Measurements from ENCODE around the gene IFNGR2. TPM values are rescaled to one million over a fixed set of nuclear protein-coding genes. Genes with fewer than 3 reads are reported as not detected.

IFNGR2 gene
- total and polyA plus RNA-seq, 7 experiments from 2014 or later: 9.1 to 80.5 (median 33.7) TPM

DNA sequence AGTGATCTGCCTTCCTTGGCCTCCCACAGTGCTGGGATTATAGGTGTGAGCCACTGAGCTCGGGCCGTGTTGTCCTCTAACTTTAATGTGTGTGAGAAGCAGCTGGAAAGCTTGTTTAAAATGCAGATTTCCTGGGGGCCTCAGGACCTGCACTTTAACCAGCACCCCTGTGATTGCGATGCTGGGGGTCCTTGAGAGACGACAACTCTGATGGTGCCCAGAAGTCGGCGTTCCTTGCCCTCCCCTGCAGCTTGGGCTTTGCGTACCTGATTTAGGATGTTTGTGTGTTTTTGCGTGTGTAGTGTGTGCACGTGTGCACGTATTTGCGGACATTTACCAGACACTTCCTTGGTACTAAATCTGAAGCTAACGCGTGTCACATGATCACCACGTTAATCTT, 10.9 kb downstream of the IFNGR2 start:
- intact Hi-C loops (cut with micrococcal nuclease): no loop called here
- ATAC-seq (no peak), DNase-seq (no peak)
- H3K27ac Mint-ChIP-seq: peak overlapping the region in 5 of 9 donors; percentile 53 to 86 (median 71)
- H3K27me3 ChIP-seq (ENCODE audit: control insufficient read depth in 2 of 2, insufficient read depth in 2 of 2, low read length in 2 of 2): no peaks in the 10 kb centered on the region
- no peaks in the 10 kb centered on the region for H3K9me3 ChIP-seq (ENCODE audit: control insufficient read depth in 2 of 3, low read length in 3 of 3)
- ChIA-PET CTCF (interaction anchor here (0.6 kb wide), 1 partner anchor 40 kb away, joined by 5 read pairs; no protein-coding TSS in a partner anchor), POLR2A (interaction anchor here (1.3 to 2.8 kb wide), 2 partner anchors 10 to 52 kb away, joined by 3 to 9 read pairs; partner anchors contain the start of gene IFNGR2)
- peaks cover 19 to 60% (median 50%) of the 10 kb centered on the region in 7 donors for H3K4me1 Mint-ChIP-seq
- no peaks in the 10 kb centered on the region for H3K9me3 Mint-ChIP-seq
- peaks cover 0 to 39% (median 5%) of the 10 kb centered on the region in 3 experiments for H3K36me3 ChIP-seq (ENCODE audit: control insufficient read depth in 2 of 3, insufficient read depth in 3 of 3, low read length in 3 of 3)
- peaks cover 0 to 14% of the 10 kb centered on the region in 2 donors for H3K4me1 ChIP-seq (ENCODE audit: control insufficient read depth in 2 of 2, insufficient read depth in 2 of 2, low read length in 2 of 2)
- peak overlapping the region in 2 of 10 donors; percentile 66 to 70 for H3K4me3 Mint-ChIP-seq
- no peak overlapping the region for H3K4me3 ChIP-seq (ENCODE audit: low read length)
- H3K27ac ChIP-seq (ENCODE audit: low read depth, low read length): no peak overlapping the region
- H3K27me3 Mint-ChIP-seq: peaks cover 0 to 14% (median 0%) of the 10 kb centered on the region in 5 donors
- peaks cover 3 to 25% (median 6%) of the 10 kb centered on the region in 5 donors for H3K36me3 Mint-ChIP-seq

DNA sequence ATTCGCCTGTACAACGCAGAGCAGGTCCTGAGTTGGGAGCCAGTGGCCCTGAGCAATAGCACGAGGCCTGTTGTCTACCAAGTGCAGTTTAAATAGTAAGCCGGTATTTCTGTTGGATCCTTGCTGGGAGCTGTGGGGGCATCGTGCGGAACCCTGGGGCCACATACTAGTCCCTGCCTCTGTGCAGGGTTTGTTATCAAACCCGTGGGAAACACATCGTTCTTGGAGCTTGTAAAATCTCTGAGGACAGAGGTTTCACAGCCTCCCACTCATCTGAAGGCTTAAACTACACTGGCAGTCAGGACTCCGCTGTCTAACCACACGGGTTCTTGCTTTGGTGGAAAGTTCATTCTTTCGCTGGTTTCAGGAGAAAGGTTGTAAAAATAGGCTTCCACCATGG, 11.7 kb downstream of the IFNGR2 start:
- no peaks in the 10 kb centered on the region for H3K9me3 Mint-ChIP-seq
- Histone ChIP-seq H3K27me3 (ENCODE audit: control insufficient read depth in 2 of 2, insufficient read depth in 2 of 2, low read length in 2 of 2) (no peaks in the 10 kb centered on the region), H3K4me1 (ENCODE audit: control insufficient read depth in 2 of 2, insufficient read depth in 2 of 2, low read length in 2 of 2) (peaks cover 0 to 14% of the 10 kb centered on the region in 2 donors), H3K9me3 (ENCODE audit: control insufficient read depth in 2 of 3, low read length in 3 of 3) (no peaks in the 10 kb centered on the region), H3K36me3 (ENCODE audit: control insufficient read depth in 2 of 3, insufficient read depth in 3 of 3, low read length in 3 of 3) (peaks cover 0 to 47% (median 5%) of the 10 kb centered on the region in 3 experiments), H3K4me3 (ENCODE audit: low read length) (no peak overlapping the region), H3K27ac (ENCODE audit: low read depth, low read length) (no peak overlapping the region)
- H3K27ac Mint-ChIP-seq: peak overlapping the region in 8 of 9 donors; percentile 51 to 83 (median 70)
- CTCF ChIA-PET: no interaction called here
- ATAC-seq (no peak), DNase-seq (no peak)
- intact Hi-C loops (cut with micrococcal nuclease): loop anchor here in 1 of 2 donors (5.0 kb wide), 1 partner anchor 33 kb away; no protein-coding TSS in a partner anchor
- H3K27me3 Mint-ChIP-seq: peaks cover 0 to 8% (median 0%) of the 10 kb centered on the region in 5 donors
- peaks cover 6 to 28% (median 9%) of the 10 kb centered on the region in 5 donors for H3K36me3 Mint-ChIP-seq
- peaks cover 19 to 54% (median 42%) of the 10 kb centered on the region in 7 donors for H3K4me1 Mint-ChIP-seq
- H3K4me3 Mint-ChIP-seq: peak overlapping the region in 3 of 10 donors; percentile 13 to 55 (median 33)
- POLR2A ChIA-PET: interaction anchor here (1.3 to 2.8 kb wide), 2 partner anchors 11 to 53 kb away, joined by 3 to 9 read pairs; partner anchors contain the start of gene IFNGR2

DNA sequence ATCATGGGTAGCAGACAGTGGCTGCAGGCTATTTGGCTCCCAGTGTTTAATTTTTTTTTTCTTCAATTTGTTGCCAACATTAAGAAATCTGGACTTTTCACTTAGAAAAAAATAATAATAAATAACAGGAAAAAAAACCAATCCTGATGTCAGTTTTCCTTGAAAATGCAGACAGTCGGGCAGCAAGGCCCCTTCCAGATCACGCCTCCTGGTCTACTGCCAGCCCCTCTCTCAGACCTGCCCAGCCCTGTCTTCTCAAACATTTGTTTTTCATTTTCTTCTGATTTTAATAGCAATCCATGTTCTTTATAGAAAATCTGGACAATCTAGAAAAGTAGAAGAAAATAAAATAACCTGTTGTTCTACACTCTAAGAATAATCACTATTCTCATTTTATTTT, 15.5 kb downstream of the IFNGR2 start:
- Mint-ChIP-seq H3K27me3 (peaks cover 0 to 5% (median 0%) of the 10 kb centered on the region in 5 donors), H3K27ac (peak overlapping the region in 5 of 9 donors; percentile 53 to 76 (median 67)), H3K36me3 (peaks cover 9 to 42% (median 16%) of the 10 kb centered on the region in 5 donors), H3K4me1 (peaks cover 2 to 23% (median 17%) of the 10 kb centered on the region in 7 donors), H3K9me3 (no peaks in the 10 kb centered on the region), H3K4me3 (no peak overlapping the region)
- ChIA-PET POLR2A (no interaction called here), CTCF (interaction anchor here (1.5 kb wide), 1 partner anchor 58 kb away, joined by 3 read pairs; no protein-coding TSS in a partner anchor)
- H3K4me1 ChIP-seq (ENCODE audit: control insufficient read depth in 2 of 2, insufficient read depth in 2 of 2, low read length in 2 of 2): peaks cover 0 to 4% of the 10 kb centered on the region in 2 donors
- no peak for DNase-seq
- no peak overlapping the region for H3K4me3 ChIP-seq (ENCODE audit: low read length)
- intact Hi-C loops (cut with micrococcal nuclease): loop anchor here in 1 of 2 donors (5.0 kb wide), 1 partner anchor 36 kb away; no protein-coding TSS in a partner anchor
- no peaks in the 10 kb centered on the region for H3K27me3 ChIP-seq (ENCODE audit: control insufficient read depth in 2 of 2, insufficient read depth in 2 of 2, low read length in 2 of 2)
- ATAC-seq: no peak
- no peaks in the 10 kb centered on the region for H3K9me3 ChIP-seq (ENCODE audit: control insufficient read depth in 2 of 3, low read length in 3 of 3)
- no peak overlapping the region for H3K27ac ChIP-seq (ENCODE audit: low read depth, low read length)
- peaks cover 0 to 54% (median 11%) of the 10 kb centered on the region in 3 experiments for H3K36me3 ChIP-seq (ENCODE audit: control insufficient read depth in 2 of 3, insufficient read depth in 3 of 3, low read length in 3 of 3)

DNA sequence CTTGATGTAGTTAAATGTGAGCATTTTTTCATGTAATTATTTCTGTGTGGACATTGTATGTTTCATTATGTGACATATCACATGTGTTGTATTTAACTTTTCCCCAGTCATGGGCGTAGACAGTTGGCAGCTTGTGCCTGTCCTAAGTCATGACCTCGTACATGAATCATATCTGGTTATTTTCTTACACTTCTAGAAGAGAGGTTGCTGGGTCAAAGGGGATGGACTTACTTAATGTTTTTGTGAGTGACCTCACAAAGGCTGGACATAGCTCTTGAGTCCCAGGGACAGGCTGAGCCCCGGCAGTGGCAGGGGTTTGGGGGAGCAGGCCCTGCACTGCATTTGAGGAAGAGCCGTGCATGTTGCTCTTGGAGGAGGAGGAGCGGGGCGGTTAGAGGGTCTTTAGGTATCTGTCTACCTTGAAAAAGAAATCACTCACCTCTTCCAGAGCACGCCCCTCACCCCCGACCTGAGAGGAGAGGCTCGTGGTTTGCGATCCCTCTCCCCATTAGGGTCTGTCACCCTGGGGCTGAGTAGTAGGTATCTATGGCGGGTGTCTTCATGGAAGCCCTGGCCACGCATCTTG, 16.4 kb downstream of the IFNGR2 start:
- Histone ChIP-seq H3K9me3 (ENCODE audit: control insufficient read depth in 2 of 3, low read length in 3 of 3) (no peaks in the 10 kb centered on the region), H3K27me3 (ENCODE audit: control insufficient read depth in 2 of 2, insufficient read depth in 2 of 2, low read length in 2 of 2) (no peaks in the 10 kb centered on the region), H3K36me3 (ENCODE audit: control insufficient read depth in 2 of 3, insufficient read depth in 3 of 3, low read length in 3 of 3) (peaks cover 0 to 62% (median 11%) of the 10 kb centered on the region in 3 experiments), H3K27ac (ENCODE audit: low read depth, low read length) (no peak overlapping the region), H3K4me3 (ENCODE audit: low read length) (no peak overlapping the region), H3K4me1 (ENCODE audit: control insufficient read depth in 2 of 2, insufficient read depth in 2 of 2, low read length in 2 of 2) (peaks cover 0 to 2% of the 10 kb centered on the region in 2 donors)
- no peak overlapping the region for H3K4me3 Mint-ChIP-seq
- peak overlapping the region in 3 of 9 donors; percentile 28 to 64 (median 62) for H3K27ac Mint-ChIP-seq
- no peak for DNase-seq
- ChIA-PET CTCF (no interaction called here), POLR2A (interaction anchor here (0.6 kb wide), 1 partner anchor 25 kb away, joined by 3 read pairs; no protein-coding TSS in a partner anchor)
- ATAC-seq: no peak
- H3K9me3 Mint-ChIP-seq: no peaks in the 10 kb centered on the region
- H3K27me3 Mint-ChIP-seq: peaks cover 0 to 5% (median 0%) of the 10 kb centered on the region in 5 donors
- intact Hi-C loops (cut with micrococcal nuclease): loop anchor here in 1 of 2 donors (5.0 kb wide), 1 partner anchor 37 kb away; no protein-coding TSS in a partner anchor
- peaks cover 2 to 17% (median 13%) of the 10 kb centered on the region in 7 donors for H3K4me1 Mint-ChIP-seq
- peaks cover 9 to 46% (median 16%) of the 10 kb centered on the region in 5 donors for H3K36me3 Mint-ChIP-seq

DNA sequence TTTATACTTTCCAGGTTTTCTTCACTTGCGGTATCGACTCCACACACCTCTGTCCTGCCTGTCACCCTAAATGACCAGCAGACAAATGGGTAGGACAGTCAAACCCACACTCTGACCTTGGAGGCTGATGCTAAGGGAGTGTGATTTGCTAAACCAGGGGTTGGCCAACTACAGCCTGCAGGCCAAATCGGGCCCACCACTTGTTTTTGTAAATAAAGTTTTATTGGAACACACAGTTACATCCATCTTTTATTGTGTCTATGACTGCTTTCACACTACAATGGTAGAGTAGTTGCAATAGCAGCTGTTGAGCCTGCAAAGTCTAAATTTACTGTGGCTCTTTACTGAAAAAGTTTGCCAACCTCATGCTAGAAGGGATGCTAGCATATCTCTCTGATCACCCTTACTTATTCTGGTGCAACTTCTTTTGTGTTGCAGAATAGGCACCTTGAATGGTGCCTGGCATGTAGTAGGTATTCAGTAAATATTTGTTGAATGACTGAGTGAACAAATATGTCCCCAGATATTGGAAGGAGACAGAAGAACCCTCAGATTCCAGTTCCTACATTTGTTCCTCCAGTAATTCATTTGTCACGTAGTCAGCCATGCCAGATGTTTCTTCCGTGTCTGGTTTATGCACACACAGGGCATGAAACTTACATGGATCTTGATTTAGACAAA, 18.6 kb downstream of the IFNGR2 start:
- ChIA-PET POLR2A (no interaction called here), CTCF (no interaction called here)
- ATAC-seq (no peak), DNase-seq (no peak)
- Histone ChIP-seq H3K4me3 (ENCODE audit: low read length) (no peak overlapping the region), H3K36me3 (ENCODE audit: control insufficient read depth in 2 of 3, insufficient read depth in 3 of 3, low read length in 3 of 3) (peaks cover 0 to 57% (median 16%) of the 10 kb centered on the region in 3 experiments), H3K27me3 (ENCODE audit: control insufficient read depth in 2 of 2, insufficient read depth in 2 of 2, low read length in 2 of 2) (no peaks in the 10 kb centered on the region), H3K27ac (ENCODE audit: low read depth, low read length) (no peak overlapping the region), H3K9me3 (ENCODE audit: control insufficient read depth in 2 of 3, low read length in 3 of 3) (no peaks in the 10 kb centered on the region), H3K4me1 (ENCODE audit: control insufficient read depth in 2 of 2, insufficient read depth in 2 of 2, low read length in 2 of 2) (no peaks in the 10 kb centered on the region)
- intact Hi-C loops (cut with micrococcal nuclease): no loop called here
- Mint-ChIP-seq H3K27me3 (peaks cover 0 to 3% (median 0%) of the 10 kb centered on the region in 5 donors), H3K36me3 (peaks cover 7 to 47% (median 14%) of the 10 kb centered on the region in 5 donors), H3K4me3 (no peak overlapping the region), H3K9me3 (no peaks in the 10 kb centered on the region), H3K27ac (peak overlapping the region in 4 of 9 donors; percentile 21 to 50 (median 34)), H3K4me1 (peaks cover 2 to 9% (median 4%) of the 10 kb centered on the region in 7 donors)

DNA sequence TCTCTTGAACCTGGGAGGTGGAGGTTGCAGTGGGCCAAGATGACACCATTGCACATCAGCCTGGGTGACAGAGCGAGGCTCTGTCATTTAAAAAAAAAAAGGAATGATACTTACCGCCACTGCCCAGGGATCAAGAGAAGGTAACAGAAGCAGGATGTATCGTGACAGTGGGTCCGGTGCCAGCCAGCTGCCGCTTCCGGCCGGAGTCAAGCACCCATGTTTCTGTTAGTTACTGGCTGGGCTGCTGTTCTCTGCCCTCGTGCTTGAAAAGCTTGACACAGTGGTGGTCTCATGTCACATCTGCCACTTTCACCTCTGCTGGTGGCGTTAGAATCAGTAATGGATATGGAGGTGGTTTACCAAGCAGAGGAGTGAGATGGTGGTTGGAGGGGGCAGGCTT, 21.0 kb downstream of the IFNGR2 start:
- Histone ChIP-seq H3K9me3 (ENCODE audit: control insufficient read depth in 2 of 3, low read length in 3 of 3) (no peaks in the 10 kb centered on the region), H3K27ac (ENCODE audit: low read depth, low read length) (no peak overlapping the region), H3K4me3 (ENCODE audit: low read length) (no peak overlapping the region), H3K27me3 (ENCODE audit: control insufficient read depth in 2 of 2, insufficient read depth in 2 of 2, low read length in 2 of 2) (no peaks in the 10 kb centered on the region), H3K36me3 (ENCODE audit: control insufficient read depth in 2 of 3, insufficient read depth in 3 of 3, low read length in 3 of 3) (peaks cover 0 to 74% (median 20%) of the 10 kb centered on the region in 3 experiments), H3K4me1 (ENCODE audit: control insufficient read depth in 2 of 2, insufficient read depth in 2 of 2, low read length in 2 of 2) (no peaks in the 10 kb centered on the region)
- peaks cover 7 to 51% (median 14%) of the 10 kb centered on the region in 5 donors for H3K36me3 Mint-ChIP-seq
- DNase-seq: no peak
- peaks cover 0 to 2% (median 0%) of the 10 kb centered on the region in 11 donors for H3K9me3 Mint-ChIP-seq
- H3K4me3 Mint-ChIP-seq: no peak overlapping the region
- ChIA-PET CTCF (no interaction called here), POLR2A (interaction anchor here (0.8 kb wide), 1 partner anchor 62 kb away, joined by 3 read pairs; no protein-coding TSS in a partner anchor)
- intact Hi-C loops (cut with micrococcal nuclease): no loop called here
- ATAC-seq: no peak
- H3K27me3 Mint-ChIP-seq: no peaks in the 10 kb centered on the region
- H3K27ac Mint-ChIP-seq: peak overlapping the region in 2 of 9 donors; percentile 36
- H3K4me1 Mint-ChIP-seq: peaks cover 0 to 10% (median 5%) of the 10 kb centered on the region in 7 donors
